Measurements from ENCODE around the gene NAV3.

DNA sequence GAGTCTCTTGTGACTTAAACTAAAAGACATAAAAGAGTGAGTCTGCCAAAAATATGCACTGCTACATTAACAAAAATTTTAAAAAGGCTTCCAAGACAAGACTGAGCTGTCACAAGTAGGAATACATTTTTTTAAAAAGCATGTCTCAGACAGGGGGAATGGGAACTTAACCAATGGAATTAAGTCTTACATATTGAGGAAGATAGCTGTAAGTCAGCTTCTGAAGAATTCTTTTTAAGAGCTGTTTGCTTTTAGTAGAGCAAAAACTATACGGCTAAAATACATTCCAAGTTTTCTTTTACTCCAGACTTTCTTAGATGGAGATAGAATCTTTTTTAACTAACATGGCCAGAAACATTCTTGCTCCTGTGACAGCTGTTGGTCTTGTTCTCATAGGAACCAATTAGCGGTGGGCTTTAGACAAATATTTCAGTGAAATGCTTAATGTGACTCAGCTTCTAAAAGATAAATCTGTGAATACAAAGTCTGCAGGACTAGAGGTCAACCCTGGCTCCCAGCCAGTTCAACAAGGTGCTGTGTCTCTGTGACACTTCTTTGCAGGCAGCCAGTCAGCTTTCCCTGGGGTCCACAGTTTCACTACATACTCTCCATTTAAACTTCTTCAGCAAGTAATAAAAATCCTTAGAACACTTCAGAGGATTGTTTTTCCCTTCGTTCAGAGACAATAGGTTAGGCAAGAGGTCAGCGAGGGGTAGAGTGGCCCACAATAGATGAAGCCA, 187.6 kb downstream of the NAV3 start:
- TF ChIP-seq, protein P1, sequence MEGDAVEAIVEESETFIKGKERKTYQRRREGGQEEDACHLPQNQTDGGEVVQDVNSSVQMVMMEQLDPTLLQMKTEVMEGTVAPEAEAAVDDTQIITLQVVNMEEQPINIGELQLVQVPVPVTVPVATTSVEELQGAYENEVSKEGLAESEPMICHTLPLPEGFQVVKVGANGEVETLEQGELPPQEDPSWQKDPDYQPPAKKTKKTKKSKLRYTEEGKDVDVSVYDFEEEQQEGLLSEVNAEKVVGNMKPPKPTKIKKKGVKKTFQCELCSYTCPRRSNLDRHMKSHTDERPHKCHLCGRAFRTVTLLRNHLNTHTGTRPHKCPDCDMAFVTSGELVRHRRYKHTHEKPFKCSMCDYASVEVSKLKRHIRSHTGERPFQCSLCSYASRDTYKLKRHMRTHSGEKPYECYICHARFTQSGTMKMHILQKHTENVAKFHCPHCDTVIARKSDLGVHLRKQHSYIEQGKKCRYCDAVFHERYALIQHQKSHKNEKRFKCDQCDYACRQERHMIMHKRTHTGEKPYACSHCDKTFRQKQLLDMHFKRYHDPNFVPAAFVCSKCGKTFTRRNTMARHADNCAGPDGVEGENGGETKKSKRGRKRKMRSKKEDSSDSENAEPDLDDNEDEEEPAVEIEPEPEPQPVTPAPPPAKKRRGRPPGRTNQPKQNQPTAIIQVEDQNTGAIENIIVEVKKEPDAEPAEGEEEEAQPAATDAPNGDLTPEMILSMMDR (IDR thresholded peaks at IDR 0.05): no peak
- TF ChIP-seq POLR2A (IDR thresholded peaks at IDR 0.05): no peak

All from gastroesophageal sphincter (tissue), 3 donors.